ENCODE results near the gene AP3B1. TPM values are rescaled to one million over a fixed set of nuclear protein-coding genes. Genes with fewer than 3 reads are reported as not detected.

Gene AP3B1
- total RNA-seq: 49.6 TPM

DNA sequence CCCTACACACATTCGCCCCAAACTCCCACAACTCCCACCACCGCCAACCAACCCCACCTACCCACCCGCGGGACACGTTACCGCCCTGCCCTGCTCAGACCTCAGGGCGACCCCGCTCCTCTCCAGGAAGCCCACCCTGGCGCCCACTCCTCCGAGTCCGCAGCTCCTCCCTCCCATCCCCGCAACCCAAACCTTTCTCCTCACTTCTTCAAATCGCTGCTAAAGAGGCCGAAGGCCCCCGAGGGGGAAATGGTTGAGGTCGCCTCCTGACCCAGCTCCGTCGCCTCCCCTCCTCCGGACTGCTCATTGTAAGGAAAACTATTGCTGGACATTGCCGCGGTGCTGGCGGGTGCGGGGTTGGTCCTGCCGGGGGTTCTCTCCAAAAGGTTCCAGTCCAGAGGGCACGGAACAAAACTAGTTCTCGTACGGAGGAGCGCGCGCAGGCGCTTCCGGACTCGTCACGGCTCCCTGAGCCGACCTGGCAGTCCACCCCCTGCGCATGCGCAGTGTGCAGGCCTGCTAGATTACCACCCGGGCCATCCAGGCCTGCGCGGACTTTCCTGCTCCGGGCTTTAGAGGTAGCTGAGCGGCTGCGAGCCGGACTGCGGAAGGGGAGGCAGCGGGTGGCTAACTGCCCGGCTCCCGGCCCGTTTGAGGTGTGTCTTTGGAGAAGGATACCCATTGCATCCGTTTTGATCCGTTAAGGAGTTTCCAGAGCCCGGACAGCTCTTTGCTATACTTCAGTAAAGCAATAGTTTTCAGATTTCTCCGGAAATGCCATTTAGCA, at the start of gene AP3B1:
Gene AP3B1, minus strand, starts transcription at position 451 of the 787 bp plus-strand sequence. Its CDS starts 119 bp downstream, at position 332.
- intact Hi-C loops (cut with DNase I): loop anchor here (5.0 kb wide), 1 partner anchor 63 kb away; no protein-coding TSS in a partner anchor
- no peaks in the 10 kb centered on the region for H3K9me3 ChIP-seq
- H3K27ac ChIP-seq: peak within 1 kb of the TSS; percentile 91
- H3K27me3 ChIP-seq: no peaks in the 10 kb centered on the region
- peak in 1 of 2 donors; percentile 91 for TF ChIP-seq POLR2A (IDR thresholded peaks at IDR 0.05)
- peak in 1 of 3 experiments; percentile 42 for TF ChIP-seq CTCF (IDR thresholded peaks at IDR 0.05)
- TF ChIP-seq POLR2AphosphoS5 (IDR thresholded peaks at IDR 0.05; ENCODE audit: insufficient read depth in 1 of 2, low read depth in 1 of 2): peak; percentile 96 to 98
- peaks cover 38% of the 10 kb centered on the region for H3K4me1 ChIP-seq
- H3K36me3 ChIP-seq: no peaks in the 10 kb centered on the region
- H3K4me3 ChIP-seq: peak within 1 kb of the TSS; percentile 96 to 99
- peak; percentile 98 to 99 for DNase-seq (ENCODE audit: extremely low spot score in 2 of 2)

- Histone ChIP-seq H3K27me3 (no peaks in the 10 kb centered on the region), H3K9me3 (peaks cover 4% of the 10 kb centered on the region), H3K4me1 (no peaks in the 10 kb centered on the region), H3K4me3 (no peak overlapping the region), H3K36me3 (no peaks in the 10 kb centered on the region), H3K27ac (no peak overlapping the region)
- TF ChIP-seq CTCF (IDR thresholded peaks at IDR 0.05): no peak
- no peak for TF ChIP-seq POLR2A (IDR thresholded peaks at IDR 0.05)
- TF ChIP-seq POLR2AphosphoS5 (IDR thresholded peaks at IDR 0.05; ENCODE audit: insufficient read depth in 1 of 2, low read depth in 1 of 2): no peak
- intact Hi-C loops (cut with DNase I): no loop called here
- no peak for DNase-seq (ENCODE audit: extremely low spot score in 2 of 2)
These were observed 46.9 kb upstream of the AP3B1 start for GRCh38 chr5:78341440-78341839.

GRCh38 chr5:78339617-78340436, 45.3 kb upstream of the AP3B1 start:
- Histone ChIP-seq H3K27me3 (no peaks in the 10 kb centered on the region), H3K36me3 (no peaks in the 10 kb centered on the region), H3K4me3 (no peak overlapping the region), H3K9me3 (peaks cover 4% of the 10 kb centered on the region), H3K4me1 (no peaks in the 10 kb centered on the region), H3K27ac (no peak overlapping the region)
- no peak for TF ChIP-seq POLR2AphosphoS5 (IDR thresholded peaks at IDR 0.05; ENCODE audit: insufficient read depth in 1 of 2, low read depth in 1 of 2)
- no peak for TF ChIP-seq CTCF (IDR thresholded peaks at IDR 0.05)
- no peak for TF ChIP-seq POLR2A (IDR thresholded peaks at IDR 0.05)
- intact Hi-C loops (cut with DNase I): no loop called here
- DNase-seq (ENCODE audit: extremely low spot score in 2 of 2): no peak

DNA sequence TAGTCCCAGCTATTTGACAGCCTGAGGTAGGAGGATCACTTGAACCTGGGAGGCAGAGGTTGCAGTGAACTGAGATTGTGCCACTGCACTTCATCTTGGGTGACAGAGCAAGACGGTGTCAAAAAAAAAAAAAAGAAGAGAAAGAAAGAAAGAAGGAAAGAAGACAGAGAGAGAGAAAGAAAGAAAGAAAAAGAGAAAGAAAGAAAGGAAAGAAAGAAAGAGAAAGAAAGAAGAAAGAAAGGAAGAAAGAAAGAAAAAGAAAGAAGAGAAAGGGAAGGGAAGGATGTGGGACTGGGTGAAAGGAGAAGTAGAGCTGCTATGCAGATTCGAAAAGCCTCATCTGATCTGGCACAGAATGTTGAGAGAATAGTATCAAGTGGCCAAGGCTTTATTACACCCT, 42.2 kb upstream of the AP3B1 start:
- intact Hi-C loops (cut with DNase I): no loop called here
- Histone ChIP-seq H3K4me1 (no peaks in the 10 kb centered on the region), H3K9me3 (peaks cover 4% of the 10 kb centered on the region), H3K27me3 (no peaks in the 10 kb centered on the region), H3K36me3 (no peaks in the 10 kb centered on the region), H3K4me3 (no peak overlapping the region), H3K27ac (no peak overlapping the region)
- no peak for DNase-seq (ENCODE audit: extremely low spot score in 2 of 2)
- TF ChIP-seq POLR2A (IDR thresholded peaks at IDR 0.05) (no peak), POLR2AphosphoS5 (IDR thresholded peaks at IDR 0.05; ENCODE audit: insufficient read depth in 1 of 2, low read depth in 1 of 2) (no peak), CTCF (IDR thresholded peaks at IDR 0.05) (no peak)
